AG04450 (cell line): ENCODE data around the gene DDX55. TPM values are rescaled to one million over a fixed set of nuclear protein-coding genes. Genes with fewer than 3 reads are reported as not detected.
"Not testable (repeated sequence)": the region's sequence is repeated elsewhere in the genome, so short reads cannot be mapped to it uniquely, and the experiment has no call there.

Experiments
- CTCF ChIA-PET: fragments of 300-600, 350-600 bp; formaldehyde crosslinking; extraction: SDS; loops from one replicate; lab custom pipeline; 2022; ENCODE audit warnings: antibody characterized with exemption, inconsistent platforms; lab: Charles Lee
- POLR2A ChIA-PET: fragments of 350-600 bp; formaldehyde crosslinking; extraction: SDS; loops from one replicate; lab custom pipeline; 2021; ENCODE audit warnings: antibody characterized with exemption, inconsistent platforms; lab: Yijun Ruan, JAX
- DNase-seq: peaks from one replicate; pipeline ENCODE4 v3.0.0-alpha.2; 2011; ENCODE audit warnings: low read depth, low spot score
- H3K27ac ChIP-seq: one replicate; pipeline ENCODE4 v1.5.1; 2012; ENCODE audit warnings: low read depth, low read length, control low read depth
- H3K27me3 ChIP-seq: one replicate; pipeline ENCODE4 v1.6.0; 2012; ENCODE audit warnings: low read length; ENCODE audit not compliant: control insufficient read depth, insufficient read depth
- H3K4me3 ChIP-seq: 2 replicates; pipeline ENCODE4 v1.5.1; 2011; ENCODE audit warnings: mild to moderate bottlenecking, low read depth, low read length, control low read depth
- H3K9me3 ChIP-seq: 2 replicates; pipeline ENCODE4 v1.5.1; 2012; ENCODE audit warnings: low read length; ENCODE audit not compliant: control insufficient read depth, insufficient read depth
- CTCF ChIP-seq: IDR thresholded peaks from 2 replicates; pipeline ENCODE4 v1.5.1; 2011; ENCODE audit warnings: low read depth, low read length, control low read depth, inconsistent platforms
- polyA minus RNA-seq: library from RNA; depleted of rRNA, polyadenylated mRNA; stranded (reverse); fragments of >200 nt; gene quantifications from 2 replicates; pipeline ENCODE4 v1.2.3, GENCODE V29; 2011; rRNA and poly(A)+ RNA removed
- polyA plus RNA-seq: library from polyadenylated mRNA; depleted of rRNA; stranded (reverse); fragments of >200 nt; gene quantifications from 2 replicates; pipeline ENCODE4 v1.2.3, GENCODE V29; 2011; rRNA removed

The DDX55 gene
- 12.6 and 15.4 TPM in 2 replicates for polyA plus RNA-seq
- polyA minus RNA-seq = 11.5 and 12.6 TPM in 2 replicates

GRCh38 chr12:123601602-123602489 lies at the start of gene DDX55:
Gene DDX55, plus strand, starts transcription at chr12:123602099. Its CDS starts 50 bp downstream, at chr12:123602149.
- no peaks in the 10 kb centered on the region for H3K27me3 ChIP-seq
- ChIA-PET POLR2A (interaction anchor here (0.6 to 1.0 kb wide), 4 partner anchors 32 to 596 kb away, joined by 3 to 4 read pairs (median 4); partner anchors contain the start of genes EIF2B1, GTF2H3, MPHOSPH9 and MTRFR), CTCF (interaction anchor here (1.3 kb wide), 1 partner anchor 17 kb away, joined by 4 read pairs; no protein-coding TSS in a partner anchor)
- DNase-seq = peak; percentile 47
- peak; percentile 38 for TF ChIP-seq CTCF
- peak within 1 kb of the TSS; percentile 100 for H3K4me3 ChIP-seq
- H3K27ac ChIP-seq = peak within 1 kb of the TSS; percentile 80
- H3K9me3 ChIP-seq = peaks cover 4% of the 10 kb centered on the region; the same call in 1 of the 2 replicates

GRCh38 chr12:123554136-123554535 lies 47.8 kb upstream of the DDX55 start:
- H3K9me3 ChIP-seq, H3K4me3 ChIP-seq, H3K27me3 ChIP-seq, H3K27ac ChIP-seq, DNase-seq, POLR2A ChIA-PET, CTCF ChIA-PET: not testable (repeated sequence)

- POLR2A ChIA-PET, H3K27me3 ChIP-seq, CTCF ChIA-PET, H3K4me3 ChIP-seq, H3K27ac ChIP-seq, DNase-seq, H3K9me3 ChIP-seq: not testable (repeated sequence)
Measured at GRCh38 chr12:123554843-123555242, 47.1 kb upstream of the DDX55 start.

- H3K4me3 ChIP-seq, H3K27me3 ChIP-seq, H3K9me3 ChIP-seq, POLR2A ChIA-PET, DNase-seq, CTCF ChIA-PET, H3K27ac ChIP-seq: not testable (repeated sequence)
Measured at GRCh38 chr12:123558487-123558886, 43.4 kb upstream of the DDX55 start.

GRCh38 chr12:123559468-123559867 lies 42.4 kb upstream of the DDX55 start:
- ChIA-PET CTCF (interaction anchor here (0.6 kb wide), 1 partner anchor 11 kb away, joined by 6 read pairs; no protein-coding TSS in a partner anchor), POLR2A (no interaction called here)
- no peak for DNase-seq
- Histone ChIP-seq H3K27ac (no peak overlapping the region), H3K4me3 (no peak overlapping the region), H3K9me3 (no peaks in the 10 kb centered on the region), H3K27me3 (peaks cover 7% of the 10 kb centered on the region)
- TF ChIP-seq CTCF = no peak

GRCh38 chr12:123571343-123571813 lies 30.5 kb upstream of the DDX55 start:
- ChIA-PET CTCF (interaction anchor here (0.6 kb wide), 3 partner anchors 11 to 109 kb away, joined by 3 to 10 read pairs (median 10); partner anchors contain the start of gene TMED2), POLR2A (interaction anchor here (1.0 kb wide), 1 partner anchor 12 kb away, joined by 8 read pairs; the partner anchor contains the start of gene TMED2)
- peaks cover 2% of the 10 kb centered on the region; the same call in 1 of the 2 replicates for H3K9me3 ChIP-seq
- H3K27ac ChIP-seq = no peak overlapping the region
- no peaks in the 10 kb centered on the region for H3K27me3 ChIP-seq
- TF ChIP-seq CTCF = no peak
- DNase-seq = peak; percentile 41
- H3K4me3 ChIP-seq = no peak overlapping the region
